Measurements from ENCODE around the gene POLD4.

Gene POLD4

GRCh38 chr11:67304511-67305113, 48.7 kb downstream of the POLD4 start:
- H3K36me3 ChIP-seq, result peaks cover 24% of the 10 kb centered on the region
- no peak for TF ChIP-seq CTCF (IDR thresholded peaks at IDR 0.05; ENCODE audit: low read depth, low read length)
- no peak overlapping the region for H3K27ac ChIP-seq
- DNase-seq, result peak; percentile 6
- no peaks in the 10 kb centered on the region for H3K9me3 ChIP-seq (ENCODE audit: severe bottlenecking)
- H3K27me3 ChIP-seq (ENCODE audit: insufficient read depth, low read depth, severe bottlenecking), result no peaks in the 10 kb centered on the region
- H3K4me3 ChIP-seq (ENCODE audit: low read depth, low read length), result peak overlapping the region; percentile 90

GRCh38 chr11:67303835-67304411, 49.4 kb downstream of the POLD4 start:
- Histone ChIP-seq H3K36me3 (peaks cover 24% of the 10 kb centered on the region), H3K27me3 (ENCODE audit: insufficient read depth, low read depth, severe bottlenecking) (no peaks in the 10 kb centered on the region), H3K4me3 (ENCODE audit: low read depth, low read length) (peak overlapping the region; percentile 90), H3K27ac (peak overlapping the region; percentile 89), H3K9me3 (ENCODE audit: severe bottlenecking) (no peaks in the 10 kb centered on the region)
- peak; percentile 45 for DNase-seq
- TF ChIP-seq CTCF (IDR thresholded peaks at IDR 0.05; ENCODE audit: low read depth, low read length), result no peak

- peak; percentile 77 for DNase-seq
- Histone ChIP-seq H3K4me3 (ENCODE audit: low read depth, low read length) (peak within 1 kb of the TSS; percentile 90), H3K36me3 (peaks cover 24% of the 10 kb centered on the region), H3K9me3 (ENCODE audit: severe bottlenecking) (no peaks in the 10 kb centered on the region), H3K27ac (peak within 1 kb of the TSS; percentile 89), H3K27me3 (ENCODE audit: insufficient read depth, low read depth, severe bottlenecking) (no peaks in the 10 kb centered on the region)
- TF ChIP-seq CTCF (IDR thresholded peaks at IDR 0.05; ENCODE audit: low read depth, low read length), result no peak
These were observed 50.1 kb downstream of the POLD4 start, which contains the start of gene SSH3 for GRCh38 chr11:67303132-67303834. Gene SSH3 (plus strand): TSS chr11:67303530. CDS start chr11:67303626, 96 bp downstream.

GRCh38 chr11:67302571-67303131, 50.7 kb downstream of the POLD4 start:
- Histone ChIP-seq H3K36me3 (peaks cover 24% of the 10 kb centered on the region), H3K4me3 (ENCODE audit: low read depth, low read length) (peak overlapping the region; percentile 90), H3K27ac (peak overlapping the region; percentile 89), H3K9me3 (ENCODE audit: severe bottlenecking) (no peaks in the 10 kb centered on the region), H3K27me3 (ENCODE audit: insufficient read depth, low read depth, severe bottlenecking) (no peaks in the 10 kb centered on the region)
- DNase-seq, result peak; percentile 55
- TF ChIP-seq CTCF (IDR thresholded peaks at IDR 0.05; ENCODE audit: low read depth, low read length), result no peak

GRCh38 chr11:67301951-67302516, 51.3 kb downstream of the POLD4 start:
- H3K27me3 ChIP-seq (ENCODE audit: insufficient read depth, low read depth, severe bottlenecking), result no peaks in the 10 kb centered on the region
- peak; percentile 87 for DNase-seq
- peak overlapping the region; percentile 90 for H3K4me3 ChIP-seq (ENCODE audit: low read depth, low read length)
- H3K9me3 ChIP-seq (ENCODE audit: severe bottlenecking), result no peaks in the 10 kb centered on the region
- TF ChIP-seq CTCF (IDR thresholded peaks at IDR 0.05; ENCODE audit: low read depth, low read length), result no peak
- peak overlapping the region; percentile 89 for H3K27ac ChIP-seq
- peaks cover 24% of the 10 kb centered on the region for H3K36me3 ChIP-seq

Measured in WERI-Rb-1 (cell line).